HepG2 (cell line): ENCODE data around the gene SLC13A3. TPM values are rescaled to one million over a fixed set of nuclear protein-coding genes. Genes with fewer than 3 reads are reported as not detected.

ENCODE experiments used
- ATAC-seq: fragments of 200-7000 bp; cut with Tn5 transposase; 3 replicates; pipeline ENCODE4 v1.9.1; 2020; ENCODE audit warnings: mild to moderate bottlenecking, moderate library complexity
- BruUV-seq: library from RNA; stranded (reverse); fragments of 400-500 nt; replicated peaks from 2 replicates; lab custom pipeline; 2021; lab: Mats Ljungman, UMichigan
- CTCF ChIA-PET: fragments of 300-600 bp; formaldehyde crosslinking; extraction: SDS; loops from one replicate; lab custom pipeline; 2021; ENCODE audit warnings: low total read pairs, inconsistent platforms, low intra/inter-chr PET ratio; lab: Yijun Ruan, JAX
- POLR2A ChIA-PET: fragments of 350-600 bp; sonication (Branson Sonifier 250); formaldehyde crosslinking; loops from one replicate; lab custom pipeline; 2020; ENCODE audit warnings: antibody characterized with exemption, inconsistent platforms; lab: Yijun Ruan, JAX
- DNase-seq: peaks from one replicate; pipeline ENCODE4 v3.0.0-alpha.2; 2015; ENCODE audit warnings: low spot score
- FAIRE-seq: peaks from 3 replicates; lab custom pipeline; 2011; peaks lifted over from hg19 to GRCh38; lab: Jason Lieb, UNC
- H2AFZ ChIP-seq: one replicate; pipeline ENCODE4 v1.6.1; 2011; ENCODE audit warnings: low read length, inconsistent platforms
- H3K27ac ChIP-seq: fragments of 300-600 bp; 3 replicates; pipeline ENCODE4 v1.8.0; 2011; ENCODE audit warnings: mixed run types, mild to moderate bottlenecking, mixed read lengths, low read length, inconsistent platforms; ENCODE audit not compliant: insufficient read depth; ENCODE audit errors: extremely low read length
- H3K27me3 ChIP-seq, 2 experiments: fragments of 200-600 bp in 1 of 2; 2 replicates in 1 of 2; 3 replicates in 1 of 2; pipeline versions ENCODE4 v1.6.0 to v1.8.0; 2011; ENCODE audit warnings: low read length in 2 of 2, mild to moderate bottlenecking in 2 of 2, moderate library complexity in 2 of 2, inconsistent platforms in 1 of 2; ENCODE audit not compliant: insufficient read depth in 2 of 2, control insufficient read depth in 1 of 2
- H3K36me3 ChIP-seq, 2 experiments: fragments of 200-600 bp in 1 of 2; replicated peaks in 1 of 2; 2 replicates in 1 of 2; 3 replicates in 1 of 2; pipeline versions ENCODE4 v1.5.1 to v1.8.0; 2011; ENCODE audit warnings: low read length in 2 of 2, inconsistent platforms in 1 of 2; ENCODE audit not compliant: insufficient read depth in 2 of 2, control insufficient read depth in 1 of 2
- H3K4me1 ChIP-seq: 2 replicates; pipeline ENCODE4 v1.5.1; 2012; ENCODE audit warnings: low read length, inconsistent platforms; ENCODE audit not compliant: insufficient read depth
- H3K4me2 ChIP-seq: 2 replicates; pipeline ENCODE4 v1.6.0; 2011; ENCODE audit warnings: low read depth, low read length, inconsistent platforms
- H3K4me3 ChIP-seq, 3 experiments: fragments of 200-600 bp in 1 of 3; sonication (generic), shearing (Covaris generic) in 1 of 3; replicated peaks in 1 of 3; 2 replicates each; pipeline ENCODE4 v1.5.1; 2011 to 2016; ENCODE audit warnings: low read length in 3 of 3, inconsistent platforms in 2 of 3, low read depth in 2 of 3, mild to moderate bottlenecking in 2 of 3, control low read depth in 1 of 3, mixed read lengths in 1 of 3; ENCODE audit not compliant: insufficient read depth in 1 of 3
- H3K79me2 ChIP-seq: one replicate; pipeline ENCODE4 v1.6.1; 2011; ENCODE audit warnings: low read length, inconsistent platforms; ENCODE audit not compliant: insufficient read depth
- H3K9ac ChIP-seq: 2 replicates; pipeline ENCODE4 v1.6.0; 2011; ENCODE audit warnings: mild to moderate bottlenecking, low read depth, low read length, inconsistent platforms; ENCODE audit not compliant: insufficient read depth
- H3K9me3 ChIP-seq: 2 replicates; pipeline ENCODE4 v1.5.1; 2012; ENCODE audit warnings: mild to moderate bottlenecking, low read length
- H4K20me1 ChIP-seq: 2 replicates; pipeline ENCODE4 v1.6.0; 2011; ENCODE audit warnings: inconsistent platforms, mild to moderate bottlenecking, low read length, moderate library complexity; ENCODE audit not compliant: insufficient read depth
- ASH2L ChIP-seq: fragments of 300-600, 200-600 bp; sonication (generic); IDR thresholded peaks from 2 replicates; pipeline ENCODE4 v1.7.0; 2017; ENCODE audit warnings: low read depth, mild to moderate bottlenecking, moderate library complexity, mixed read lengths, low read length; ENCODE audit not compliant: insufficient read length
- CENPT ChIP-seq: sonication (generic); formaldehyde crosslinking; IDR thresholded peaks from 2 replicates; pipeline ENCODE4 v1.8.0; 2022; ENCODE audit warnings: low read depth, mild to moderate bottlenecking, moderate library complexity, missing genetic modification reagents
- FOXK2 ChIP-seq: fragments of 450-650 bp; IDR thresholded peaks from 2 replicates; pipeline ENCODE4 v1.6.1; 2016
- NKX3-1 ChIP-seq: sonication (generic); formaldehyde crosslinking; IDR thresholded peaks from 2 replicates; pipeline ENCODE4 v1.5.0; 2020; ENCODE audit warnings: missing genetic modification reagents
- PCBP2 ChIP-seq: fragments of 200-400 bp; formaldehyde crosslinking; optimal IDR thresholded peaks from 2 replicates; pipeline ENCODE3; 2018; ENCODE audit warnings: low read length, low read depth; ENCODE audit not compliant: poor library complexity, severe bottlenecking
- PHF21A ChIP-seq: sonication (generic); formaldehyde crosslinking; IDR thresholded peaks from 2 replicates; pipeline ENCODE4 v1.5.0; 2020; ENCODE audit warnings: mild to moderate bottlenecking, missing genetic modification reagents
- RBM22 ChIP-seq: fragments of 200-400 bp; formaldehyde crosslinking; optimal IDR thresholded peaks from 2 replicates; pipeline ENCODE3; 2017; ENCODE audit warnings: mild to moderate bottlenecking, low read length, moderate library complexity
- TBX2 ChIP-seq: sonication (generic); formaldehyde crosslinking; IDR thresholded peaks from 2 replicates; pipeline ENCODE4 v1.5.0; 2020; ENCODE audit warnings: missing genetic modification reagents, mild to moderate bottlenecking, borderline replicate concordance
- ZFP36 ChIP-seq: fragments of 150-350 bp; IDR thresholded peaks from 2 replicates; pipeline ENCODE4 v1.6.1; 2018; ENCODE audit warnings: borderline replicate concordance, low read length, low read depth; ENCODE audit not compliant: partially characterized antibody
- ZNF205 ChIP-seq: IDR thresholded peaks from 2 replicates; pipeline ENCODE4 v1.6.1; 2018; ENCODE audit warnings: missing biosample characterization, missing genetic modification reagents
- ZNF7 ChIP-seq: IDR thresholded peaks from 2 replicates; pipeline ENCODE4 v1.6.1; 2016; ENCODE audit warnings: missing biosample characterization, missing genetic modification reagents
- WGBS: methylation state at CpG from one replicate; pipeline ENCODE4 v1.1.6; 2017; ENCODE audit warnings: low lambda C conversion rate; 5-methylcytosine and 5-hydroxymethylcytosine counted together
- in situ Hi-C: cut with HindIII; loops from 2 replicates; pipeline ENCODE4 v1.10.0; 2017; ENCODE audit warnings: low pct_unique_long_range_greater_than_20kb; ENCODE audit not compliant: extremely low pct_ligation_motif_present
- intact Hi-C: fragments of 100-400 bp; cut with micrococcal nuclease; formaldehyde crosslinking; loops from one replicate; pipeline ENCODE4 v1.10.0; 2022; ENCODE audit not compliant: unreplicated experiment
- polyA plus RNA-seq, 8 experiments: library from polyadenylated mRNA; depleted of rRNA in 3 of 8; stranded (reverse) in 7 of 8; unstranded in 1 of 8; fragments of >200 nt; fragmentation: Illumina TruSeq in 4 of 8; extraction: Trizol in 4 of 8; gene quantifications; 2 replicates each; pipeline versions ENCODE4 v1.2.1 to v1.2.3, GENCODE V29; 2011 to 2016; ENCODE audit warnings: low read depth in 4 of 8, missing spikeins in 1 of 8, mixed read lengths in 1 of 8; ENCODE audit not compliant: insufficient read depth in 1 of 8
- total RNA-seq, 5 experiments: library from RNA; depleted of rRNA; stranded (reverse); fragments of >200 nt; fragmentation: Illumina TruSeq; extraction: Trizol; gene quantifications; 2 replicates each; pipeline ENCODE4 v1.2.3, GENCODE V29; 2016; ENCODE audit warnings: low read depth in 1 of 5
- TF ChIP-seq, protein P1 (sequence below): sonication (generic); formaldehyde crosslinking; IDR thresholded peaks from 2 replicates; pipeline ENCODE4 v1.4.0; 2020; ENCODE audit warnings: missing genetic modification reagents, borderline replicate concordance
- TF ChIP-seq, protein P2 (sequence below): sonication (generic); formaldehyde crosslinking; IDR thresholded peaks from 2 replicates; pipeline ENCODE4 v1.4.0; 2020; ENCODE audit warnings: mild to moderate bottlenecking, missing genetic modification reagents
- TF ChIP-seq, protein P3 (sequence below): sonication (generic); formaldehyde crosslinking; IDR thresholded peaks from 2 replicates; pipeline ENCODE4 v1.5.1; 2020; ENCODE audit warnings: missing genetic modification reagents, mild to moderate bottlenecking, borderline replicate concordance

Gene SLC13A3
- total and polyA plus RNA-seq, 2 of the 13 experiments (the other 11 are each of a cell fraction or from before 2014, with no cell fraction given): 66.5 to 76.0 TPM

DNA sequence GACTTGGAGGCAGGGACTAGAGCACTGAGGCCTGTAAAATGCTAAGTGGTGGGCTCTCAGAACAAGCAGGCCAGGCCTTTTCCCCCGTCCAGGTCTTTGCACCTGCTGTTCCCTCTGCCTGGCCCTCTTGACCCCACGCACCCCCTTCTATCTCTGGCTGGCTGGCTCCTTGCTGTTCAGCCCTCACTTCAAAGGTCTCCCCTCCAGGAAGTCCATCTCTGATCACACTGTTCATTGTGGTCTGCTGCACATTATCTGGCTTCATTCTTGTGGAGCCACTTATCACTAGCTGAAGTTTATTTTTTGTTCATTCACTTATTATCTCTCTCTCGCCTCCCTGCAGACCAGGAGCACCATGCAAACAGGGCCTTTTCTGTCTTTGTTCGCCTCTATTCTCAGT, 24.5 kb downstream of the SLC13A3 start:
- no peak overlapping the region for H3K4me2 ChIP-seq
- FAIRE-seq (no peak), ATAC-seq (no peak), DNase-seq (no peak)
- intact Hi-C loops: no loop called here
- H3K36me3 ChIP-seq: peaks cover 8 to 11% of the 10 kb centered on the region in 2 experiments
- 91% methylated on average over 4 of the region's 4 CpGs for WGBS
- no peak overlapping the region for H3K4me3 ChIP-seq
- peaks cover 59% of the 10 kb centered on the region for H3K4me1 ChIP-seq
- no peaks in the 10 kb centered on the region for H3K79me2 ChIP-seq
- no peak overlapping the region for H2AFZ ChIP-seq
- H3K27ac ChIP-seq: no peak overlapping the region
- CTCF ChIA-PET: no interaction called here
- TF ChIP-seq, protein P1, sequence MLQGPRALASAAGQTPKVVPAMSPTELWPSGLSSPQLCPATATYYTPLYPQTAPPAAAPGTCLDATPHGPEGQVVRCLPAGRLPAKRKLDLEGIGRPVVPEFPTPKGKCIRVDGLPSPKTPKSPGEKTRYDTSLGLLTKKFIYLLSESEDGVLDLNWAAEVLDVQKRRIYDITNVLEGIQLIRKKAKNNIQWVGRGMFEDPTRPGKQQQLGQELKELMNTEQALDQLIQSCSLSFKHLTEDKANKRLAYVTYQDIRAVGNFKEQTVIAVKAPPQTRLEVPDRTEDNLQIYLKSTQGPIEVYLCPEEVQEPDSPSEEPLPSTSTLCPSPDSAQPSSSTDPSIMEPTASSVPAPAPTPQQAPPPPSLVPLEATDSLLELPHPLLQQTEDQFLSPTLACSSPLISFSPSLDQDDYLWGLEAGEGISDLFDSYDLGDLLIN: no peak
- TF ChIP-seq RBM22 (peak; percentile 36), PHF21A (CRISPR knock-in tag) (0 out of 2 replicates have a peak, but pooled peaks have one; percentile 32), ZNF7 (CRISPR knock-in tag) (peak; percentile 54; the same call in 1 of the 2 replicates), NKX3-1 (CRISPR knock-in tag) (no peak), TBX2 (CRISPR knock-in tag) (0 out of 2 replicates have a peak, but pooled peaks have one; percentile 24)
- TF ChIP-seq, all 625 proteins: peak for 4
- Histone ChIP-seq H4K20me1 (no peaks in the 10 kb centered on the region), H3K27me3 (no peaks in the 10 kb centered on the region), H3K9ac (no peak overlapping the region), H3K9me3 (peaks cover 18% of the 10 kb centered on the region)
- POLR2A ChIA-PET: no interaction called here
- no TSS peak for BruUV-seq
- in situ Hi-C loops: no loop called here

DNA sequence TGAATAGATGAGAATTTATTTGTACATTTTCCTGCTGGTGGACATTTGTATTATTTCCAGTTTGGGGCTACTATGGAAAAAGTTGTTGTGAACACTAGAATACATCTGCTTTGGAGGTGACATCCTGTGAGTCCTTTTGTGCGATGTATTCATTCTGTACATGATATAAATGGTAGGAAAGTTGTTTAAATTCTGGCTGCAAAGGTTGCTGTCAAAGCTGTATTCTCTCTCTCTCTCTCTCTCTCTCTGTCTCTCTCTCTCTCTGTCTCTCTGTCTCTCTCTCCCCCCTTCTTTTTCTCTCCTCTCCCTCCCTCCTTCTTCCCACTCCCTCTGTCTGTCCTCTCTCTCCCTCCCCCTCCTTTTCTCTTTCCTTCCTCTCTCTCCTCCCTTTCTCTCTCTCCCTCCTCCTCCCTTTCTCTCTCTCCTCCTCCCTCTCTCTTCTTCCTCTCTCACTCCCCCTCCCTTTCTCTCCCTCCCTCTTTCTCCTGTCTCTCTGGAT, 25.3 kb downstream of the SLC13A3 start:
- 96% methylated on average over 1 of the region's 1 CpG for WGBS
- Histone ChIP-seq H3K9ac (no peak overlapping the region), H3K4me3 (no peak overlapping the region), H3K79me2 (no peaks in the 10 kb centered on the region), H3K27ac (no peak overlapping the region), H3K27me3 (no peaks in the 10 kb centered on the region), H2AFZ (no peak overlapping the region), H4K20me1 (no peaks in the 10 kb centered on the region), H3K36me3 (peaks cover 8 to 13% of the 10 kb centered on the region in 2 experiments), H3K4me1 (peaks cover 52% of the 10 kb centered on the region), H3K9me3 (peaks cover 18% of the 10 kb centered on the region), H3K4me2 (no peak overlapping the region)
- ChIA-PET CTCF (no interaction called here), POLR2A (no interaction called here)
- in situ Hi-C loops (no loop called here), intact Hi-C loops (no loop called here)
- DNase-seq: no peak
- FAIRE-seq: no peak
- no peak for ATAC-seq
- no TSS peak for BruUV-seq
- no peak for TF ChIP-seq ZFP36
- TF ChIP-seq, protein P2, sequence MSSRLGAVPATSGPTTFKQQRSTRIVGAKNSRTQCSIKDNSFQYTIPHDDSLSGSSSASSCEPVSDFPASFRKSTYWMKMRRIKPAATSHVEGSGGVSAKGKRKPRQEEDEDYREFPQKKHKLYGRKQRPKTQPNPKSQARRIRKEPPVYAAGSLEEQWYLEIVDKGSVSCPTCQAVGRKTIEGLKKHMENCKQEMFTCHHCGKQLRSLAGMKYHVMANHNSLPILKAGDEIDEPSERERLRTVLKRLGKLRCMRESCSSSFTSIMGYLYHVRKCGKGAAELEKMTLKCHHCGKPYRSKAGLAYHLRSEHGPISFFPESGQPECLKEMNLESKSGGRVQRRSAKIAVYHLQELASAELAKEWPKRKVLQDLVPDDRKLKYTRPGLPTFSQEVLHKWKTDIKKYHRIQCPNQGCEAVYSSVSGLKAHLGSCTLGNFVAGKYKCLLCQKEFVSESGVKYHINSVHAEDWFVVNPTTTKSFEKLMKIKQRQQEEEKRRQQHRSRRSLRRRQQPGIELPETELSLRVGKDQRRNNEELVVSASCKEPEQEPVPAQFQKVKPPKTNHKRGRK (CRISPR knock-in tag): no peak
- TF ChIP-seq, protein P3, sequence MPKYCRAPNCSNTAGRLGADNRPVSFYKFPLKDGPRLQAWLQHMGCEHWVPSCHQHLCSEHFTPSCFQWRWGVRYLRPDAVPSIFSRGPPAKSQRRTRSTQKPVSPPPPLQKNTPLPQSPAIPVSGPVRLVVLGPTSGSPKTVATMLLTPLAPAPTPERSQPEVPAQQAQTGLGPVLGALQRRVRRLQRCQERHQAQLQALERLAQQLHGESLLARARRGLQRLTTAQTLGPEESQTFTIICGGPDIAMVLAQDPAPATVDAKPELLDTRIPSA (CRISPR knock-in tag): no peak
- no peak for TF ChIP-seq CENPT (CRISPR knock-in tag)
- peak; percentile 96 for TF ChIP-seq PCBP2
- TF ChIP-seq ZNF205 (CRISPR knock-in tag): no peak
- TF ChIP-seq FOXK2: 0 out of 2 replicates have a peak, but pooled peaks have one; percentile 31
- TF ChIP-seq ASH2L: no peak
